H9 (cell line): ENCODE measurements around the gene CERS6. TPM values are rescaled to one million over a fixed set of nuclear protein-coding genes. Genes with fewer than 3 reads are reported as not detected.

Source experiments
- DNase-seq: peaks from one replicate; pipeline ENCODE4 v3.0.0-alpha.2; 2017
- H2AFZ ChIP-seq: one replicate; pipeline ENCODE4 v1.6.1; 2013; ENCODE audit warnings: mild to moderate bottlenecking, low read length, control low read depth, moderate library complexity
- H2AK5ac ChIP-seq: 2 replicates; pipeline ENCODE4 v1.6.1; 2013; ENCODE audit warnings: low read length, control low read depth, mixed read lengths; ENCODE audit not compliant: insufficient read length
- H2BK120ac ChIP-seq: one replicate; pipeline ENCODE4 v1.6.1; 2013; ENCODE audit warnings: low read depth, mild to moderate bottlenecking, low read length, control low read depth, inconsistent platforms; ENCODE audit not compliant: poor library complexity, severe bottlenecking
- H2BK12ac ChIP-seq: 2 replicates; pipeline ENCODE4 v1.6.1; 2013; ENCODE audit warnings: low read length, control low read depth, mixed read lengths, low read depth; ENCODE audit not compliant: insufficient read length
- H2BK15ac ChIP-seq: 2 replicates; pipeline ENCODE4 v1.6.1; 2013; ENCODE audit warnings: low read depth, low read length, control low read depth
- H2BK20ac ChIP-seq: one replicate; pipeline ENCODE4 v1.6.1; 2013; ENCODE audit warnings: low read depth, mild to moderate bottlenecking, low read length, control low read depth, inconsistent platforms; ENCODE audit not compliant: poor library complexity, severe bottlenecking
- H2BK5ac ChIP-seq: 2 replicates; pipeline ENCODE4 v1.6.1; 2013; ENCODE audit warnings: low read length, control low read depth, mixed read lengths; ENCODE audit not compliant: insufficient read length
- H3K14ac ChIP-seq: 2 replicates; pipeline ENCODE4 v1.6.1; 2013; ENCODE audit warnings: low read length, control low read depth; ENCODE audit not compliant: insufficient read depth
- H3K18ac ChIP-seq: 2 replicates; pipeline ENCODE4 v1.6.1; 2013; ENCODE audit warnings: low read depth, mild to moderate bottlenecking, mixed read lengths, low read length, control low read depth; ENCODE audit not compliant: insufficient read length
- H3K23ac ChIP-seq: 2 replicates; pipeline ENCODE4 v1.6.1; 2013; ENCODE audit warnings: low read length, control low read depth, mixed read lengths, low read depth; ENCODE audit not compliant: insufficient read length
- H3K23me2 ChIP-seq: 2 replicates; pipeline ENCODE4 v1.6.1; 2013; ENCODE audit warnings: low read depth, mild to moderate bottlenecking, mixed read lengths, low read length, control low read depth; ENCODE audit not compliant: insufficient read length, poor library complexity, severe bottlenecking
- H3K27ac ChIP-seq: 2 replicates; pipeline ENCODE4 v1.5.1; 2013; ENCODE audit warnings: low read length, control low read depth, mixed read lengths, low read depth; ENCODE audit not compliant: insufficient read length
- H3K27me3 ChIP-seq: 2 replicates; pipeline ENCODE4 v1.6.1; 2013; ENCODE audit warnings: low read length, control low read depth, inconsistent platforms; ENCODE audit not compliant: insufficient read depth
- H3K4ac ChIP-seq: 2 replicates; pipeline ENCODE4 v1.6.1; 2013; ENCODE audit warnings: low read depth, mild to moderate bottlenecking, control low read depth, inconsistent platforms, low read length, moderate library complexity
- H3K4me1 ChIP-seq: 2 replicates; pipeline ENCODE4 v1.6.1; 2013; ENCODE audit warnings: low read length, control low read depth, inconsistent platforms; ENCODE audit not compliant: insufficient read depth
- H3K4me2 ChIP-seq: 2 replicates; pipeline ENCODE4 v1.6.1; 2013; ENCODE audit warnings: low read length, control low read depth, mixed read lengths; ENCODE audit not compliant: insufficient read length, insufficient read depth
- H3K56ac ChIP-seq: 2 replicates; pipeline ENCODE4 v1.6.1; 2013; ENCODE audit warnings: low read depth, mild to moderate bottlenecking, mixed read lengths, low read length, control low read depth; ENCODE audit not compliant: insufficient read length
- H3K79me1 ChIP-seq: 2 replicates; pipeline ENCODE4 v1.6.1; 2013; ENCODE audit warnings: low read depth, mild to moderate bottlenecking, moderate library complexity, low read length, control low read depth, inconsistent platforms; ENCODE audit not compliant: insufficient read depth, poor library complexity, severe bottlenecking
- H3K79me2 ChIP-seq: 2 replicates; pipeline ENCODE4 v1.6.1; 2013; ENCODE audit warnings: low read length, control low read depth, inconsistent platforms; ENCODE audit not compliant: insufficient read depth
- H3K9ac ChIP-seq: 2 replicates; pipeline ENCODE4 v1.6.1; 2013; ENCODE audit warnings: low read length, control low read depth, mixed read lengths; ENCODE audit not compliant: insufficient read length; ENCODE audit errors: extremely low read depth
- H3K9me3 ChIP-seq: one replicate; pipeline ENCODE4 v1.6.1; 2013; ENCODE audit warnings: low read depth, low read length, inconsistent platforms; ENCODE audit not compliant: control insufficient read depth
- H3T11ph ChIP-seq: one replicate; pipeline ENCODE4 v1.6.1; 2013; ENCODE audit warnings: mild to moderate bottlenecking, low read length, control low read depth, inconsistent platforms
- H4K20me1 ChIP-seq: one replicate; pipeline ENCODE4 v1.6.1; 2013; ENCODE audit not compliant: control insufficient read depth, insufficient read length, insufficient read depth
- H4K5ac ChIP-seq: 2 replicates; pipeline ENCODE4 v1.6.1; 2013; ENCODE audit warnings: low read depth, mild to moderate bottlenecking, mixed read lengths, low read length, control low read depth; ENCODE audit not compliant: insufficient read length
- H4K8ac ChIP-seq: replicated peaks from 2 replicates; pipeline ENCODE4 v1.6.1; 2013; ENCODE audit warnings: low read length, control low read depth, mixed read lengths, low read depth; ENCODE audit not compliant: insufficient read length
- H4K91ac ChIP-seq: 2 replicates; pipeline ENCODE4 v1.6.1; 2013; ENCODE audit warnings: low read depth, mild to moderate bottlenecking, moderate library complexity, mixed read lengths, low read length, control low read depth; ENCODE audit not compliant: insufficient read length
- H3K27ac Mint-ChIP-seq, 3 experiments: 2 replicates in 2 of 3; 3 replicates in 1 of 3; pipeline ENCODE4 v1.8.0; 2020 to 2021; ENCODE audit warnings: mixed read lengths in 3 of 3, mild to moderate bottlenecking in 1 of 3, moderate library complexity in 1 of 3
- H3K27me3 Mint-ChIP-seq: 2 replicates; pipeline ENCODE4 v1.8.0; 2021; ENCODE audit warnings: low read depth, mild to moderate bottlenecking, moderate library complexity, mixed read lengths
- H3K36me3 Mint-ChIP-seq, 3 experiments: 2 replicates in 2 of 3; 3 replicates in 1 of 3; pipeline ENCODE4 v1.8.0; 2020 to 2021; ENCODE audit warnings: low read depth in 3 of 3, mixed read lengths in 3 of 3; ENCODE audit not compliant: insufficient read depth in 1 of 3
- H3K4me1 Mint-ChIP-seq, 2 experiments: 2 replicates each; pipeline ENCODE4 v1.8.0; 2020; ENCODE audit warnings: mixed read lengths in 2 of 2
- H3K4me3 Mint-ChIP-seq, 2 experiments: 2 replicates in 1 of 2; 3 replicates in 1 of 2; pipeline ENCODE4 v1.8.0; 2020 to 2021; ENCODE audit warnings: mild to moderate bottlenecking in 2 of 2, mixed read lengths in 2 of 2, moderate library complexity in 1 of 2
- H3K9me3 Mint-ChIP-seq, 2 experiments: 2 replicates in 1 of 2; 3 replicates in 1 of 2; pipeline ENCODE4 v1.8.0; 2020; ENCODE audit warnings: mild to moderate bottlenecking in 2 of 2, mixed read lengths in 2 of 2, moderate library complexity in 1 of 2
- CTCF ChIP-seq: fragments of 200-600 bp; sonication (generic); conservative IDR thresholded peaks from 3 replicates; pipeline ENCODE4 v1.8.0; 2021; ENCODE audit warnings: antibody characterized with exemption, mild to moderate bottlenecking
- WGBS: extraction: QIAGEN DNeasy Blood & Tissue Kit; methylation state at CpG from one replicate; pipeline ENCODE4 v1.1.7; 2013; ENCODE audit warnings: missing lambda C conversion rate, low lambda C conversion rate, mixed read lengths; ENCODE audit not compliant: insufficient read length; ENCODE audit errors: extremely low coverage; 5-methylcytosine and 5-hydroxymethylcytosine counted together
- total RNA-seq: library from RNA; stranded (reverse); gene quantifications from 2 replicates; pipeline ENCODE4 v1.2.1, GENCODE V29; 2021

The CERS6 gene
- total RNA-seq, 1 experiment from 2014 or later: 17.7 TPM

DNA sequence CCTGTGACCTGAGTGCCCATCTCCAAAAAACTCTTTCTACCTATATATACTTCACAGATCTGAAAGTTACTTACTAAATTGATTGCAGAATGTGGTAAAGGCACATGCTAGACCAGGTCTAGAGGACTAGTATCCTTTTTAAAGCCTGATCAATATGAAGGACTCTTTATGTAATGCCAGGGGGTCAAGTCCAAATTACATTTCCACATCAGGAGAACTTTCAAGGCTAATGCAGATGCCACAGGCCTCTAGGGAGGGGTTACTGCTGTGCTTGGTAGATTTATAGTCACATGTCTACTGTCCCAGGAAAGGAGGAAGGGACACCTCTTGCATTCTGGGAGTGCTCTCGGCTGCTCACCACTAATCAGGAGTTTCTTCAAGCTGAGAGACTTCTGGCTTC is 227.9 kb downstream of the CERS6 start:
- WGBS: no CpG with 5 or more reads among the region's 1 CpG
- Histone ChIP-seq H2BK120ac (no peak overlapping the region), H3K79me2 (no peaks in the 10 kb centered on the region), H3K27ac (no peak overlapping the region), H3K18ac (no peak overlapping the region), H4K20me1 (no peaks in the 10 kb centered on the region), H2BK20ac (no peak overlapping the region), H3K23me2 (no peaks in the 10 kb centered on the region), H3K4ac (no peak overlapping the region), H3K23ac (no peak overlapping the region), H4K8ac (no peak overlapping the region), H3K9ac (no peak overlapping the region), H2AFZ (no peak overlapping the region), H3K9me3 (no peaks in the 10 kb centered on the region), H2BK12ac (no peak overlapping the region), H3K14ac (no peak overlapping the region), H4K5ac (no peak overlapping the region), H3K56ac (no peak overlapping the region), H3T11ph (no peak overlapping the region), H3K79me1 (no peaks in the 10 kb centered on the region), H2AK5ac (no peak overlapping the region), H3K4me1 (no peaks in the 10 kb centered on the region; the same call in 1 of the 2 replicates), H4K91ac (no peak overlapping the region), H3K4me2 (no peak overlapping the region), H3K27me3 (no peaks in the 10 kb centered on the region; the same call in 1 of the 2 replicates), H2BK15ac (no peak overlapping the region), H2BK5ac (no peak overlapping the region)
- no peaks in the 10 kb centered on the region for H3K27me3 Mint-ChIP-seq
- H3K36me3 Mint-ChIP-seq: no peaks in the 10 kb centered on the region
- no peak for DNase-seq
- no peak overlapping the region for H3K27ac Mint-ChIP-seq
- peaks cover 19 to 27% of the 10 kb centered on the region in 2 experiments for H3K4me1 Mint-ChIP-seq
- H3K9me3 Mint-ChIP-seq: no peaks in the 10 kb centered on the region
- H3K4me3 Mint-ChIP-seq: no peak overlapping the region
- TF ChIP-seq CTCF: no peak
